Dendritic cell treated with granulocyte-macrophage colony-stimulating factor and Interleukin-4, amounts not matched to agents 40 ng/mL and 50 ng/mL, for 4 days (primary cell): ENCODE measurements around the gene PTPRO.
"Not testable (repeated sequence)": the region's sequence is repeated elsewhere in the genome, so short reads cannot be mapped to it uniquely, and the experiment has no call there.

Experiments
- H3K27ac Mint-ChIP-seq: one replicate; pipeline ENCODE4 v1.8.0; 2022; ENCODE audit warnings: mild to moderate bottlenecking, mixed read lengths
- H3K27me3 Mint-ChIP-seq: one replicate; pipeline ENCODE4 v1.8.0; 2022; ENCODE audit warnings: mild to moderate bottlenecking, mixed read lengths
- H3K36me3 Mint-ChIP-seq: one replicate; pipeline ENCODE4 v1.8.0; 2022; ENCODE audit warnings: low read depth, mixed read lengths
- H3K4me1 Mint-ChIP-seq: one replicate; pipeline ENCODE4 v1.8.0; 2022; ENCODE audit warnings: low read depth, mixed read lengths
- H3K4me3 Mint-ChIP-seq: one replicate; pipeline ENCODE4 v1.8.0; 2022; ENCODE audit warnings: mild to moderate bottlenecking, moderate library complexity, mixed read lengths
- H3K9me3 Mint-ChIP-seq: one replicate; pipeline ENCODE4 v1.8.0; 2022; ENCODE audit warnings: mixed read lengths
- intact Hi-C: fragments of 100-400 bp; cut with micrococcal nuclease; formaldehyde crosslinking; loops from one replicate; pipeline ENCODE4 v1.15.0; 2022

Gene PTPRO

GRCh38 chr12:15602051-15602672 lies 279.9 kb downstream of the PTPRO start:
- H3K4me3 Mint-ChIP-seq = no peak overlapping the region
- H3K9me3 Mint-ChIP-seq = peaks cover 10% of the 10 kb centered on the region
- intact Hi-C loops = loop anchor here (10.0 kb wide), 1 partner anchor 93 kb away; no protein-coding TSS in a partner anchor
- peaks cover 12% of the 10 kb centered on the region for H3K36me3 Mint-ChIP-seq
- H3K27me3 Mint-ChIP-seq = no peaks in the 10 kb centered on the region
- peak overlapping the region; percentile 56 for H3K27ac Mint-ChIP-seq
- peaks cover 76% of the 10 kb centered on the region for H3K4me1 Mint-ChIP-seq

DNA sequence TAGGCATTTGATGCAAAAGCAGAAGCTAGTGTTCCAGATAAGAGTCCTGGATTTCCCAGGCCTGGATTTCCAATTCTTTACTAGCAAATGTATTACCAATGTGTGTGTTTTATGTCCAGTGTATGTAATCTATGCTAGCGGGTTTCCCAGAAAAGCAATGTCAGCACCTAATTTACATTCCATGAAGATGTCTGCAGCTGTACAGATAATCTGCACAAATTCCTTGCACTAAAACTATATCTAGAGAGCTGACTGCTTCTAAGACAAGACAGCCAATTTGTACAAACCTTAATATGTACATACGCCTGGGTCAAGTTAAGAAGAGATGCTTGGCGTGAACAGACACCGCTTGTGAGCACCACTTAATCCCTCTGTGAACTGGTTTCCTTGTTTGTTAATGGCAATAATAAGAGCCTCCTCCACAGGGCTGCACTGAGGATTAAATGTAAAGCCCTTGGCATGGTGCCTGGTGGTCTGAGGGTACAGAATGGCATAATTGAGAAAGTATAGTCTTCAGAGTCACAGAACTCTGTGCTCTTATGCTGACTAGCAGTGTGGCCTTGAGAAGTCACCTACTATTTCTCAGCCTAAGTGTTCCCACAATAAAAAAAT lies 281.3 kb downstream of the PTPRO start:
- H3K36me3 Mint-ChIP-seq = no peaks in the 10 kb centered on the region
- H3K9me3 Mint-ChIP-seq = peaks cover 10% of the 10 kb centered on the region
- H3K27me3 Mint-ChIP-seq = peaks cover 1% of the 10 kb centered on the region
- intact Hi-C loops = loop anchor here (10.0 kb wide), 1 partner anchor 91 kb away; no protein-coding TSS in a partner anchor
- no peak overlapping the region for H3K4me3 Mint-ChIP-seq
- H3K4me1 Mint-ChIP-seq = peaks cover 64% of the 10 kb centered on the region
- peak overlapping the region; percentile 10 for H3K27ac Mint-ChIP-seq

DNA sequence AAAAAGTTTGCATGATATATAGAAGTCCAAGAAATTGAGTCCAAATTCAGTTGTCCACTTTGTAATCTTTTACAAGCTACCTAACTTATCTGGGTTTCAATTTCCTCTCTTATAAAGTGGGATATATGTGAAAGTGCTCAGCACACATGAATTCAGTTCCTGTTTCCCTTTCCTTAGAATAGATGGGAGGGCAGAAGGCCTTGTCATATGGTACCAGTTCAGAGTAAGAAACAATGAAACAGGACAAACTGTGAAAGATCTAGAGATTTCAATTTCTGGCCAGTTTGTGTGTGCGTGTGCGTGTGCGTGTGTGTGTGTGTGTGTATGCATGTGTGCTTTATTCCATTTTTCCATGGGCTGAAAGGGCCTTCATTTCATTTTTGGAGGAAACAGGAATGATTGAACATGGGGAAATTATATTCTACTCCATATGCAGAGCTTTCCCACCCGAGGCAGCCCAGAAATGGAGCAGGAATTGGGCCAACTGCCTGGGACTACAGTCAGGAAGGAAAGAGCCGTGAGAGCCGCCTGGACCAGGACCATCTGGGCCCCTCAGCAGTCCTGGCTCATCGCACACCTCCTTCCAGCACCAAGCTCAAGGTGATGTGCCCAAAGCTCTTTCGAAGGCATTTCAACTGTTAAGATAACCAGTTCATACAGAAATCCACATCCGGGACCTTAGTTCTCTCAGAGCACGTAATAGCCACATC lies 283.7 kb downstream of the PTPRO start:
- intact Hi-C loops = loop anchor here (10.0 kb wide), 1 partner anchor 89 kb away; no protein-coding TSS in a partner anchor
- Mint-ChIP-seq H3K36me3 (no peaks in the 10 kb centered on the region), H3K4me3 (no peak overlapping the region), H3K27me3 (peaks cover 1% of the 10 kb centered on the region), H3K4me1 (peaks cover 52% of the 10 kb centered on the region), H3K9me3 (peaks cover 10% of the 10 kb centered on the region), H3K27ac (peak overlapping the region; percentile 78)

GRCh38 chr12:15608406-15608805 lies 286.1 kb downstream of the PTPRO start:
- Mint-ChIP-seq H3K9me3 (peaks cover 7% of the 10 kb centered on the region), H3K27ac (no peak overlapping the region), H3K36me3 (no peaks in the 10 kb centered on the region), H3K4me1 (peaks cover 34% of the 10 kb centered on the region), H3K4me3 (no peak overlapping the region), H3K27me3 (peaks cover 1% of the 10 kb centered on the region)
- intact Hi-C loops = loop anchor here (10.0 kb wide), 1 partner anchor 86 kb away; no protein-coding TSS in a partner anchor

GRCh38 chr12:15608941-15609340 lies 286.6 kb downstream of the PTPRO start:
- Mint-ChIP-seq H3K27ac (no peak overlapping the region), H3K36me3 (no peaks in the 10 kb centered on the region), H3K9me3 (peaks cover 9% of the 10 kb centered on the region), H3K27me3 (peaks cover 1% of the 10 kb centered on the region), H3K4me3 (no peak overlapping the region), H3K4me1 (peaks cover 31% of the 10 kb centered on the region)
- intact Hi-C loops = loop anchor here (10.0 kb wide), 1 partner anchor 86 kb away; no protein-coding TSS in a partner anchor

GRCh38 chr12:15613981-15614380 lies 291.7 kb downstream of the PTPRO start:
- Mint-ChIP-seq H3K9me3 (peaks cover 17% of the 10 kb centered on the region), H3K4me3 (no peak overlapping the region), H3K36me3 (no peaks in the 10 kb centered on the region), H3K4me1 (peaks cover 5% of the 10 kb centered on the region), H3K27me3 (no peaks in the 10 kb centered on the region), H3K27ac (no peak overlapping the region)
- intact Hi-C loops = no loop called here

- H3K4me1 Mint-ChIP-seq, intact Hi-C loops, H3K27ac Mint-ChIP-seq, H3K4me3 Mint-ChIP-seq, H3K36me3 Mint-ChIP-seq, H3K27me3 Mint-ChIP-seq: not testable (repeated sequence)
- peaks cover 17% of the 10 kb centered on the region for H3K9me3 Mint-ChIP-seq
These were observed 294.2 kb downstream of the PTPRO start for GRCh38 chr12:15616495-15616894.

- Mint-ChIP-seq H3K4me3 (no peak overlapping the region), H3K9me3 (peaks cover 8% of the 10 kb centered on the region), H3K27me3 (no peaks in the 10 kb centered on the region), H3K36me3 (no peaks in the 10 kb centered on the region), H3K4me1 (peaks cover 5% of the 10 kb centered on the region), H3K27ac (no peak overlapping the region)
- intact Hi-C loops = no loop called here
These were observed 298.6 kb downstream of the PTPRO start for GRCh38 chr12:15620741-15621539.

DNA sequence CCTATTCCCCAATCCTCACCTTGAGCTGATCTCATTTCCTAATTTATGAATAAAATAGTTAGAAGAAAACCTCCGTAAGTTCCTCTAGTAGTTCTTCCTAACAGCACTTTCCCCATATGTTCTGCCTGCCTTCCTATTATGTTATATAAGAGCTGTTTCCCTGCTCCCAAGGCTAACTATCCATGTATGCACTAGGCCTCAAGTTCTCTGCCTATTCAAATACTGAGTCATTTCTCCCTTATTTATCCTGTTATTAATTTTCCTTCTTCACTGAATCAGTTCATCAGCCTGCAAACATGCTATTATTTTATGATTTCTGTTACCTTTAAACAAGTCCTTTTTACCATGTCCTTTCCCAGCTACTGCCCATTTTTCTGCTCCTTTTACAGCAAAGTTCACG lies 302.8 kb downstream of the PTPRO start:
- Mint-ChIP-seq H3K27me3 (no peaks in the 10 kb centered on the region), H3K36me3 (no peaks in the 10 kb centered on the region), H3K27ac (no peak overlapping the region), H3K4me3 (no peak overlapping the region), H3K9me3 (no peaks in the 10 kb centered on the region), H3K4me1 (peaks cover 10% of the 10 kb centered on the region)
- intact Hi-C loops = no loop called here

GRCh38 chr12:15627995-15628945 lies 306.0 kb downstream of the PTPRO start:
- intact Hi-C loops = no loop called here
- H3K4me3 Mint-ChIP-seq = no peak overlapping the region
- no peaks in the 10 kb centered on the region for H3K27me3 Mint-ChIP-seq
- no peaks in the 10 kb centered on the region for H3K9me3 Mint-ChIP-seq
- peaks cover 5% of the 10 kb centered on the region for H3K4me1 Mint-ChIP-seq
- H3K27ac Mint-ChIP-seq = no peak overlapping the region
- no peaks in the 10 kb centered on the region for H3K36me3 Mint-ChIP-seq

GRCh38 chr12:15629108-15629507 lies 306.8 kb downstream of the PTPRO start:
- Mint-ChIP-seq H3K4me3 (no peak overlapping the region), H3K9me3 (no peaks in the 10 kb centered on the region), H3K4me1 (peaks cover 5% of the 10 kb centered on the region), H3K27ac (peak overlapping the region; percentile 59), H3K36me3 (no peaks in the 10 kb centered on the region), H3K27me3 (peaks cover 1% of the 10 kb centered on the region)
- intact Hi-C loops = no loop called here

GRCh38 chr12:15629761-15630160 lies 307.5 kb downstream of the PTPRO start:
- Mint-ChIP-seq H3K4me3 (no peak overlapping the region), H3K9me3 (no peaks in the 10 kb centered on the region), H3K27me3 (peaks cover 1% of the 10 kb centered on the region), H3K4me1 (peaks cover 5% of the 10 kb centered on the region), H3K27ac (no peak overlapping the region), H3K36me3 (no peaks in the 10 kb centered on the region)
- intact Hi-C loops = no loop called here
